OCI-M2 (cell line): ENCODE data around the gene TIMD4.

Experiments
- DNase-seq: peaks from one replicate; lab custom pipeline; 2025; ENCODE audit not compliant: unreplicated experiment; lab: John Stamatoyannopoulos, UW

The TIMD4 gene

DNA sequence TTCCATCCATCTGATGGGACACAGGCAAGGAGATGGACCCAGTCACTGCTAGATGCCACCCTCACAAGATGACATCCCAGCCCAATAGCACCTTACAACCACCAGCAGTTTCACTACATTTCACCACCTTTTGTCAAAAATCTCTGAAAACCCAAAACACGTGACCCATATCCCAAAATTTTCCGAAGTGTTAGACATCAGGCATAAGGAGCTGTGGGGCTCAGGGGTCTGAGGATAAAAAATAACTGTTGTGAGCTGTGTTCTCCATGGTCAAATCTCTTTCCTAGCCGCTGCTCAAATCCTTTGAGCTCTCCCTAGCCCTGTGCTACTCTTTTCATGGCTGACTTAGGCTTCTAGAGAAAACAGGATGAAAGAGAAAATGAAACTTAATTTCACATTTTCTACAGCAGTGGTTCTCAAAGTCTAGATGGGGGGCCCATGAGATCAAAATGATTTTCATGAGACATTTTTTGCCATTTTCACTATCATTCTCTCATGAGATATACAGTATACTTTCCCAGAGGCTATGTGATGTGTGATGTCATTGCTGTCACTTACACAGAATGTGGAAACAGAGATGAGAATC is 40.7 kb downstream of the TIMD4 start:
- DNase-seq: no peak

DNA sequence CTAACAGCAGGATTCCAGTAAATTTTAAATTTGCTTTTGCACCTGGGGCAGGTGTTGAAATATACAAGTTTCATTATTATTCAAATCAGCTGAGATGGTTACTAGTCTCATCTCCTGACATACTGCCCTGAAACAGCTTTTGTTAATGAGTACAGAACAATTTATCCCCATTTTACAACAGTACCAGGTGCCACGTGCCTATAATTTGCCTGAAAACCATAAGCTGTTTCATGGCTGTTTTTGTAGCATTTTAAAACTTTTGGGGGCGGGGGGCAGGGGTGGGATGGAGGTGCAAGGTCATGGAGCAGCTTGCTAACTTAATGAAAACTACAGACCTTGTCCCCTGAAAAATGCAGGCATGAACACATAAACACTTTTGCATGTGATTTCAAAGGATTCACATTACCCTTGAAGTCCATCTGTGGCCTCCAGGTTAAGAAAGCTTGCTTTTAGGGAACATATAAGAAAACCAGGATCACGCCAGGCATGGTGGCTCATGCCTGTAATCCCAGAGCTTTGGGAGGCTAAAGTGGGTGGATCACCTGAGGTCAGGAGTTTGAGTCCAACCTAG is 42.1 kb downstream of the TIMD4 start:
- no peak for DNase-seq

DNA sequence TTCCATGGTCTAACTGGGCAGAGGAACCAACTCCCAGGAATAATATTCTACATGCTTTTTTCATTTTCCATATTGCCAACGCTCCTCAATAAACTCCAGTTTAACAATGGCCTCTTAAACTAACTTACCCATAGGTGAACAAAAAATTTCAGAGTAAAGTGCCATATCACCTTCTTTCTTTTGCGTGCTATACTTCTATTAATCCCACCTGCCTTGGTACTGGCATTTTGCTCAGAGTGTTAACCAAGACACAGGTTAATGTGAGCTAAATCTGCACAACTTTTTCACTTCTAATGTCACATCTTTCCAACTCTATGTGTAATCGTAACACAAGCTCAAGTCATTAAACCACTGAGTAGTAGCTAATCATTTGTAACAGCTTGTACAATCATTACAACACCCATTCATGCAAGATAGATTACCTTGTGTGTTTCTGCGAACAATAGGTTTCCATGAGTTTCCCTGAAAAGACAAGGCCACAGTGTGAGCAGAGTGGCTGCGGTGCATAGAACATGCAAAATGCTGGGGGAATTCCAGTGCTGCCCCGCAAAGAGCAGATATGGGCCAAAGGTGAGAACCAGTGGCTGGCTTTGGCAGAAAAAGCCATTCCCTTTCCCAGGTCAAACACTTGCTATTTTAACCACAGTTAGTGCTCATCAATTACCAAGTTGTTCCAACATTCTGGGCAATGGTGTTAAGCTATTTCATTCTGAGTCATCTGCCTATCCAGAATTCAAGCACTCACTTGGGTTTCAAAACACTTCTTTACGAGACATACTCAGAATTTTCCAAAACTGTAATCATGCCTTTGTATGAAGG is 42.8 kb downstream of the TIMD4 start:
- no peak for DNase-seq

DNA sequence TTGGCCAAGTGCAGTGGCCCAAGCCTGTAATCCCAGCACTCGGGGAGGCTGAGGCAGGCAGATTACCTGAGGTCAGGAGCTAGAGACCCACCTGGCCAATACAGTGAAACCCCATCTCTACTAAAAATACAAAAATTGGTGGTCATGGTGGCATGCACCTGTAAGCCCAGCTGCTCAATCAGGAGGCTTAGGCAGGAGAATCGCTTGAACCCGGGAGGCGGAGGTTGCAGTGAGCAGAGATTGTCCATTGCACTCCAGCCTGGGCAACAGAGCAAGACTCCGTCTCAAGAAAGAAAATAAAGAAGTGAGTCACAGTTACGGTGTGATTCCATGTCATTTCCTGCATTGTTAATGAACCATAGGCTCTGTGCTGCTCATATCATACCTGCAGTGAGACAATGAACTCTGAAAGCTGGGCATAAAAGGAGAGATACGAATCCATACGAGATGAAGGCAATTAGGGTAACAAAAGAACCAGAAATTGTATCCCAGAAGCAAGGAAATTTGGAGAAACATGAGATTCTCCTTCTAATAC is 44.6 kb downstream of the TIMD4 start:
- DNase-seq: no peak

DNA sequence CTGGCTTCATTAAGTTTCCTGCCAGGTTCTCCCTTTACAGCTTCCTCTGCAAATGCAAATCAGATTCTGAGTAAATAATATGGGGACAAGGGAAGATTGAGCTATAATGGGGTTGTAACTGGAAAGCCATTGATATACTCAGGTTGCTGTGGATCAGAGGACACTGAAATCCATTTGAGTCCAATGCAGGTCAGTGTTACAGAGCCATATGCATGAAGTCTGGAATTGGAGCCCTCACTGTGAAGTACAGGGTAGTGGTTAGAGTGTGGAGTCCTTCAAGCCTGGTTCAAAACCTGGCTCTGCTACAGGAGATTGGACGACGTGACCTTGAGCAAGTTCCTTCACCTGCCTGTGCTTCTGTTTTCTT is 48.7 kb downstream of the TIMD4 start:
- no peak for DNase-seq

DNA sequence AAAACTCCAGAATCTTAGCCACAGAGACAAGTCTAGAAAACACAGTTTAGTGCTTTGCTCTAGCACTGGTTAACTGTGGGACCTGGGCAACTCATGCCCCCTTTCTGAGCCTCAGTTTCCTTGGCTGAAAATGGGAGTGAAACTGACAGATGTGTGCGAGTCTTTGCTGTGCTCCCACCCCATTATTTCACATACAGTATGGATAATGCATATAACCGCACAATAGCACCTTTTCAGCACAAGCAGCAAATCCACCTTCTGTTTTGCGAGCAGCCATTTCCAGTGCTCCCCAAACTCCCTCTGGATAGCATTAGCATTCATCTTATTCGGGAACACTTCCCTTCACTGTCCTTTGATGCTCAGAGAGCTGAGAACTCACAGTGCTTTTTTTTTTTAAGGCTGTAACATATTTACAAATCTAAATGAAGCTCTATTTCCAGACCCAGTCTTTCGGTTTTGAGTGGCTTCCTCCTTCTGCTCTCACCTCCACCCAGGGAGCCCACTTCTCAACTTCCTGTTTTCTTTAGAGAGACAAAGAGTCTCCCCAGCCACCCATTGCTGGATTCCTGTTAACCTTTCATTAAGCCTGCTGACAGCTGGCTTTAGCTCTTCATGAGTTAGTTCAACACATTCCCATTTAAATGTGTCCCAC is 49.2 kb downstream of the TIMD4 start:
- no peak for DNase-seq

DNA sequence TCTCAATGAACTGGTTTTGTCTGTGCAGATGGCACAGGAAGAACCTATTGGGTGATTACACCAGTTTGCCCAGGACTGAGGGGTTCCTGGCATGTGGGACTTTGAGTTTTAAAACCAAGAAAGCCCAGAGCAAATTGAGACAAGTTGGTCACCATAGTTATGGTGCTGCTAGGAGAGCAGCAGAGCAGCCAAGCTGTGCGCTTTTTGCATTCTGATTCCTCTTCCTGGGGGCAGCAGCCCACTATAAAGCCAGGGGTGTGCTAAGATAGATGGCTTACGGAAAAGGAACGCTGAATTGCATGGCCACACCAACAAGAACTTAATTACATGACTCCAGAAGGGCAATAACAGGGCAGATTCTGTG is 49.7 kb downstream of the TIMD4 start:
- DNase-seq: no peak

DNA sequence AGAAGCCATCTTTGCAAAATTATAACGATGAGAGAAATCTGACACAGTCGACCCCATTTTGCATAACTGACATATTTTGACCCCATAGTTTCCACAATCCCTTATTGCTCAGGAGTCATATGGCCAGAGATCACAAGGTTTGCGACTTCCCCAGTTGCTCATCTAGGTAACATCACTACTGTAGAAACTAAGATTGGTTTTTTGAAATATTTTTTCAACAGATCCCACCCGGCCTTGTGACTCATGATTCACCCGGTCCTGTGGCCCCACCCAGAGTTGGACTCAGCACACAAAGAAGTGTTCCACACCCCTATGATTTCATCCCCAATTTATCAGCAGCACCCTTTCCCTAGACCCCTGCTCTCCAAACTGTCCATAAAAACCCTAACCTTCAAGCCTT is 50.2 kb downstream of the TIMD4 start:
- DNase-seq: no peak

DNA sequence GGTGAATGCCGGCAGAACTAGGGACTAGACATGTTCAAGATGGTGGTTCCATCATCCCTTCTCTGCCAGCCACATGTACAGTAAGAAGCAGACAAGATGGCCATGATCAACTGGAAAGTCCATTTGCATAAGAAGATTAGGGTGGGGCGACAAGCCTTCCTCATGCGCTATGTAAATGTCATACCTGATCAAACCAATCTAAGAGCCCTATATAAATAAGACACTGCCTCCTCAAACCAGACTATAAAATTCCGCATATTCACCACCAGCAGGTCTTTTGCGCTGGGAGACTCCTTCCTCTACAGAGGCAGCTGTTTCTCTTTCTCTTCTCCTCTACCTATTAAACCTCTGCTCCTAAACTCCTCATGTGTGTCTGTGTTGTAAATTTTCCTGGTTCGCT is 53.8 kb downstream of the TIMD4 start:
- no peak for DNase-seq

DNA sequence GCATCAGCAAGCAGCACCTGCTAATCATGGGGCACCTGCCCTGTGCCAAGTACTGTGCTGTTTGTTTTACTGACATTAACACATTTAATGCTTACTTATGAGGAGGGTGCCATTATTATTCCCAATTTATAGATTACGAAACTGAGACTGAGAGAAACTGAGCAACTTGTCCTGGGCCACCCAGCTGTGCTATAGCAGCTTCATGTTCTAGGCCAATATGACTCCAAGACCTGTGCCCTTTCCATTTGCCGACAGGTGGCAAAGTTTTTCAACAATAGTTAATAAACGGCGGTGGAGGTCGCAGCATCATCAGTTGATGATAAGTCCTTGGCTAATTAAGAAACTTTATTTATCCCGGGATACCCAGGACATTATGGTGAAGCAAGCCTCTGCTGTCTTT is 55.4 kb downstream of the TIMD4 start:
- DNase-seq: no peak

DNA sequence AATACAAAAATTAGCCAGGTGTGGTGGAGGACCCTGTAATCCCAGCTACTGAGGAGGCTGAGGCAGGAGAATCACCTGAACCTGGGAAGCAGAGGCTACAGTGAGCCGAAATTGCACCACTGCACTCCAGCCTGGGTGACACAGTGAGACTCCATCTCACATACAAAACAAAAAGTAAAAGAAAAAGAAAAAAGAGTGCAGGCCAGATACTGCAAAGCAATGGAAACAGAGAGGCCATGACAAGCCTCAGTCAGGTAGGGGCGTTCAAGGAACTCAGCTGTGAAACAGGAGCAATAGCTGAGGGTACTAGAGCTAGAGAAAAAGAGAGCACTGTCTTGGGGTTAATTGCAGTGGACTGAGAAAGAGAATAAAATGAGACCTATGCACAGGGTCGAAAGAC is 56.2 kb downstream of the TIMD4 start:
- no peak for DNase-seq

DNA sequence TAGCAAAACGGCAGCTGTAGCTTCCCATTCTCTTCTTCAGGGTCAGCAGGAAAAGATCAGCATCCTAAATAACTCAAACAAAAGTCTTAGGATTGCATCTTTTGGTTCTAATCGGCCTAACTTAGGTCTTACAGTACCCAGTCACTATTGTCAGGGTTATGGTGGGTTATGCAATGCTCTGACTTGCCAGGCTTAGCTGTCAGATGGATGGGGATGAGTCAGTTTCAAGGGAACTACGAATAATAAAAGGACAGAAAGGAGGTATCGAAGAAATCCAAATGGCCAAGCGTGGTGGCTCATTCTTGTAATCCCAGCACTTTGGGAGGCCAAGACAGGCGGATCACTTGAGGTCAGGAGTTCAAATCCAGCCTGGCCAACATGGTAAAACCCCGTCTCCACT is 66.5 kb downstream of the TIMD4 start:
- DNase-seq: no peak

DNA sequence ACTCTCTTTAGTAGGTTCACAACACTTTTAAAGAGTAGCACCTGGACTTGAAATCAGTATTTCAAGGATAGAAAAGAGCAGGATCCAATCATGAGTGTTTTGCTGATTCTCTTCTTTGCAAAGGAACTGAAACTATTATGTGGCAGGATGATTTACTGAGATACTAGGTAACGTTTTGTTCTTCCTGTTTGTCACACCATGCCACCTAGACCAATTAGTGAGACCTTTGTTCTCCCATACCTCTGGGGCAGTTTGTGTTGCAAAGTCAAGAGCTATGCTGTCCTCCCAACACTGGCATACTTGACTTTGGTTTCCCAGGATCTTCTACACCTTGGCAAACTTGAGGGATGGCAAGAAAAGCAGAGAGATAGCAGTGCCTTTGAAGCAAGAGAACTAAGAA is 69.5 kb downstream of the TIMD4 start:
- no peak for DNase-seq

DNA sequence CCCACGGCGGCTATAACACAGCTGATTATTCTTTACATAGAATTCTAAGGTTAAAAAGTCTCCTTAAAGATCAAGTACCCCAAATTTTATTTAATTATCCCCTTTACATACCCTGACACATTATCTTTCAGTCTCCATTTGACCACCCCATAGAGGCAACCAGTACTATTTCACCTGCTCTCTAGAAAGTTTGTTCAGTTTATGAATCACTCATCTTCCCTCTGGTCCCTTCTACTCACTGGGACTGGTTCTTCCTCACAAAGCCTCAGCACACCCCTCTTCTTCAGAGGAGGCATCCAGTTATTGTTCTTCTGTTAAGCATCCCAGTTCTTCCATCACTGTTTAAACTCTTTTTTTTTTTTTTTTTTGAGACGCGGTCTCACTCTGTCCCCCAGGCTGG is 70.2 kb downstream of the TIMD4 start:
- DNase-seq: no peak

DNA sequence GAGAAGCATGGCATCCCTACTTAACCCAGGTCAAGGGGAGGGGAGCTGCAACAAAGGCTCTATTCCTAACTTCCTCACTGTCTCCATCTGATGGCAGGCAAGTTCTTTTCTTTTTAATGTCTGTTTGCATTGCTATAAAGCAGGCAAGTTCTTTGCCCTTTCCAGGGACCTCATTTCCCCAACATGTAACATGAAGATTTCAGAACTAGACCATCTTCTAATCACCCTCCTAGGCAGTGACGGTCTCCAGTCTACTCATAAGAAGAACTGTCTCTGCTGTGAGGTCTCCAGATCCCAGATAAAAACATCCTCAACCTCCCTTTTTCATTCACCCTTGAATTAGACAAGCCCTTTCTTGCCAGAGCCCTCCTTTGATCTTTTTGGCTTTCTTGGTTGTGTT is 70.8 kb downstream of the TIMD4 start:
- no peak for DNase-seq

DNA sequence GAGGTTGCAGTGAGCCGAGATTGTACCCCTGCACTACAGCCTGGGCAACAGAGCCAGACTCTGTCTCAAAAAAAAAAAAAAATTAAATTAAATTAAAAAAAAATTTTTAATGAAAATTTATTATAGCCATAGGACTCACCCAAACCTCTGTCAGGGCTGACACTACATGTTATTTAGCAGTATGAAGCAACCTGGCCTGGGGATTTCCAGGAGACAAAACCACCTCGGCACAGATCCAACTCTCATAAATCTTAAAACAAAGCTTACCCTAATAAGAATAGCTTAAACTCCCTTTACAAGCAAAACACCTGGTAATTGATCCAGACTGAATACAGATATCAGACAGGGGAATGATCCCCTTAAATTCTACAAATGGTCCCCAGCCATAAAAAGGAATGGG is 74.5 kb downstream of the TIMD4 start:
- DNase-seq: no peak

DNA sequence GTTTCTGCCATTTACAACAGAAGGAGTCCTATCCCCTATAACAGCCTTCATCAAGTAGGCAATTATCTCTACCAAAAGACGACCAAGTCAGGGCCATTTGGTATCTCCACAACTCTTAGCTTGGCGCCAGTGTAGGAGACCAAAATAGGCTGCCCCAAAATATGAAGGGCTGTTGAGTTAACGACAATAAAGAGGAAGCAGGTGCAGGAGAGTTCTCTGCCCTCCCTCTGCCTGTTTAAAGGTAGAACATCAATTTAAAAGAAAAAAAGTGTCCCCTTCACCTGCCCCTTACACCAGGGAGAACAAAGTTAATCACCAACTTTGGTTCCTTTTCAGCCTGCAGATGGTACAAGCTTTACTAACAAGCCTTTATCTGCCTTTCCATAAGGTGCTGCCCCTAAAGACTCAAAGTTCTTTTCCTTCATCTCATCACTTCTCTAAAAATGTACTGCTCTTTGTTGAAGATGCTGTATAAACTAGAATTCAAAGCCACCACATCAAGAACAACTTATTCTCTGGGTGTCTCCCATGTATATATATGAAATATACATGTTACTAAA is 79.6 kb downstream of the TIMD4 start:
- DNase-seq: no peak

DNA sequence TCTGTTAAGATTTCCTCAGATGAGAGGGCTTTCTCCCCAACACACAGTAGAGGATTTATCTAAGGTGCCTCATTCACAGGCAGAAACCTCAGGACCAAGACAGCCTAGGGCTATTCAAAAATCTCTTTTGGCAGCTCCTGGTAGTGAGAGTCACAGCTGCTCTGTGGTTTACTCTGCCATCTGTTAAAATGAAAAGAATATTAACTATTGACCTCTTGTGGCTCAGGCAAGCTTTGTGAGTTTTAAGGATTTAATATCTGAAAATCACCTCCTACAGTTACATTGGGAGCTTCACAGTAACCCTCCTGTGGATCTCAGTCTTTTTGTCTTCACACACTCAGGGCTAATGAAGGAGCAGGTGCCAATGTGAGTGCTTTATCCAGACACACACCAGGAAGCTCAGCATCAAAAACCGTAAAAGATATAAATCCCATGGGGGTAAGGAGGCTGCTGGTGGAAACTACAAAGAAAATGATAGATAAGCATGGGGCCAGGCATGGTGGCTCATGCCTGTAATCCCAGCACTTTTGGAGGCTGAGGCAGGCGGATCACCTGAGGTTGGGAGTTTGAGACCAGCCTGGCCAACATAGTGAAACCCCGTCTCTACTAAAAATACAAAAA is 83.3 kb downstream of the TIMD4 start:
- no peak for DNase-seq

DNA sequence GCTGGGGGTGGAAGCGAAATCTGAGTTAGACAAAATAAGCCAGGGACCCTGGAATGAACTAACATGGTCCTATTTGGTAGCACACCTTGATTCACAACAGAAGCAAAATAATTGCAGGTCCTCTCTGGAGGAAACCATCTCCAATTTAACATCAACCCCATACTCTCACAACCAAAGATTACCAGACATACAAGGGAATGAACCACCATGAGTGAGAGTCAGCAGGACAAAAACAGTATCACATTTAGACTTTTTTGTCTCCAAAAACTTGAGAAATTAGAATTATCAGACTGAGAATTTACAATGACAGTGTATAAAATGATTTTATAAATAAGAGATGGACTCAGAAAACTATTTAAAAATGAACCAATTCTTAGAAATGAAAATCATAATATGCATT is 91.8 kb downstream of the TIMD4 start:
- no peak for DNase-seq

DNA sequence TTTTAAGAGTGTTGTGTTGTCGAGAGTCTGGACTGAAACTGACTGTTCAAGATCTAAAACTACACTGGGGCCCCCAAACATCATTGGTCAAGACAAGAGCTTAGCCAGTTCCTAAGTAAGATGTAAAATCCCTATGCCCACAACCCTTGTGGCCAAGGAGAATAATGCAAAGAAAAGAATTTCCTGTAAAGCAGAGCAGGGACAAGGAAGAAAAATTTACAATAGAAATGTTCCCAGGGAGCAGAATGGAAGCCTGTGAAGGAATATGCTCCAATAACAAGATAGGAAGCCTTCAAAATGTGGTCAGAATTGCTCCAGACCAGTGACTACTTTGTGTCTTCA is 92.6 kb downstream of the TIMD4 start:
- no peak for DNase-seq
